Endothelial cell (in vitro differentiated cells): ENCODE results near the gene MS4A4E. TPM values are rescaled to one million over a fixed set of nuclear protein-coding genes. Genes with fewer than 3 reads are reported as not detected.

Experiments used
- DNase-seq: peaks from one replicate; pipeline ENCODE4 v3.0.0; 2021; ENCODE audit warnings: low spot score
- H3K27ac Mint-ChIP-seq: one replicate; pipeline ENCODE4 v1.8.0; 2021; ENCODE audit warnings: mixed read lengths, inconsistent platforms; ENCODE audit not compliant: unreplicated experiment
- H3K27me3 Mint-ChIP-seq: one replicate; pipeline ENCODE4 v1.8.0; 2021; ENCODE audit warnings: mild to moderate bottlenecking, moderate library complexity, mixed read lengths, inconsistent platforms; ENCODE audit not compliant: unreplicated experiment
- H3K36me3 Mint-ChIP-seq: one replicate; pipeline ENCODE4 v1.8.0; 2021; ENCODE audit warnings: mild to moderate bottlenecking, low read depth, mixed read lengths, inconsistent platforms; ENCODE audit not compliant: unreplicated experiment
- H3K4me1 Mint-ChIP-seq: one replicate; pipeline ENCODE4 v1.8.0; 2021; ENCODE audit warnings: mild to moderate bottlenecking, mixed read lengths, inconsistent platforms; ENCODE audit not compliant: unreplicated experiment
- H3K4me3 Mint-ChIP-seq: one replicate; pipeline ENCODE4 v1.8.0; 2021; ENCODE audit warnings: mild to moderate bottlenecking, mixed read lengths, inconsistent platforms; ENCODE audit not compliant: unreplicated experiment
- H3K9me3 Mint-ChIP-seq: one replicate; pipeline ENCODE4 v1.8.0; 2021; ENCODE audit warnings: mixed read lengths, inconsistent platforms; ENCODE audit not compliant: unreplicated experiment
- CTCF ChIP-seq: fragments of 200-600 bp; sonication (generic); IDR thresholded peaks from one replicate; pipeline ENCODE4 v1.5.0; 2021; ENCODE audit warnings: antibody characterized with exemption; ENCODE audit not compliant: unreplicated experiment
- total RNA-seq: library from RNA; stranded (reverse); fragmentation: NEBNext Ultra II Directional; extraction: Animal tissue kit (Norgen Biotek cat#: 25700); gene quantifications from one replicate; pipeline ENCODE4 v1.2.1, GENCODE V29; 2021; ENCODE audit not compliant: unreplicated experiment

The MS4A4E gene
- total RNA-seq, 1 donor from 2014 or later, result not detected

GRCh38 chr11:60251485-60252212, 8.7 kb upstream of the MS4A4E start:
- Mint-ChIP-seq H3K4me3 (no peak overlapping the region), H3K4me1 (peaks cover 26% of the 10 kb centered on the region), H3K27ac (no peak overlapping the region), H3K36me3 (peaks cover 5% of the 10 kb centered on the region), H3K27me3 (peaks cover 6% of the 10 kb centered on the region), H3K9me3 (peaks cover 5% of the 10 kb centered on the region)
- no peak for DNase-seq
- TF ChIP-seq CTCF, result no peak

- Mint-ChIP-seq H3K27ac (no peak overlapping the region), H3K9me3 (no peaks in the 10 kb centered on the region), H3K4me1 (no peaks in the 10 kb centered on the region), H3K4me3 (no peak overlapping the region), H3K27me3 (peaks cover 3% of the 10 kb centered on the region), H3K36me3 (no peaks in the 10 kb centered on the region)
- DNase-seq, result no peak
- no peak for TF ChIP-seq CTCF
Measured at GRCh38 chr11:60241786-60242185, 1.2 kb downstream of the MS4A4E start.

GRCh38 chr11:60240662-60241061, 2.3 kb downstream of the MS4A4E start:
- Mint-ChIP-seq H3K27ac (no peak overlapping the region), H3K36me3 (no peaks in the 10 kb centered on the region), H3K4me3 (no peak overlapping the region), H3K9me3 (no peaks in the 10 kb centered on the region), H3K27me3 (peaks cover 3% of the 10 kb centered on the region), H3K4me1 (no peaks in the 10 kb centered on the region)
- DNase-seq, result no peak
- no peak for TF ChIP-seq CTCF

GRCh38 chr11:60235321-60235720, 7.6 kb downstream of the MS4A4E start:
- Mint-ChIP-seq H3K27ac (no peak overlapping the region), H3K27me3 (no peaks in the 10 kb centered on the region), H3K9me3 (no peaks in the 10 kb centered on the region), H3K4me1 (no peaks in the 10 kb centered on the region), H3K36me3 (no peaks in the 10 kb centered on the region), H3K4me3 (no peak overlapping the region)
- DNase-seq, result no peak
- no peak for TF ChIP-seq CTCF

- H3K9me3 Mint-ChIP-seq, result no peaks in the 10 kb centered on the region
- H3K4me1 Mint-ChIP-seq, result no peaks in the 10 kb centered on the region
- no peak for TF ChIP-seq CTCF
- H3K27ac Mint-ChIP-seq, result no peak overlapping the region
- DNase-seq, result no peak
- H3K27me3 Mint-ChIP-seq, result no peaks in the 10 kb centered on the region
- H3K4me3 Mint-ChIP-seq, result no peak overlapping the region
- no peaks in the 10 kb centered on the region for H3K36me3 Mint-ChIP-seq
Measured at GRCh38 chr11:60230681-60231080, 12.3 kb downstream of the MS4A4E start.
